Stimulated activated CD4-positive, alpha-beta T cell treated with anti-CD3 and anti-CD28 coated beads, Interleukin-1b, Interleukin-23, amount 100 ng/mL, for 48 hours (primary cell): ENCODE data around the gene LTBP3.

Source experiments
- DNase-seq: peaks from one replicate; pipeline ENCODE4 v3.0.0-alpha.2; 2020

LTBP3 gene

GRCh38 chr11:65505466-65506289 lies 52.5 kb downstream of the LTBP3 start:
- DNase-seq, result no peak

- DNase-seq, result no peak
Measured at GRCh38 chr11:65504674-65505465, 53.3 kb downstream of the LTBP3 start.

- DNase-seq, result no peak
Measured at GRCh38 chr11:65503949-65504673, 54.0 kb downstream of the LTBP3 start.

- DNase-seq, result no peak
Measured at GRCh38 chr11:65503368-65503948, 54.7 kb downstream of the LTBP3 start.

- DNase-seq, result no peak
Measured at GRCh38 chr11:65502555-65503367, 55.4 kb downstream of the LTBP3 start.

- DNase-seq, result no peak
Measured at GRCh38 chr11:65502274-65502554, 55.9 kb downstream of the LTBP3 start.

- no peak for DNase-seq
Measured at GRCh38 chr11:65501472-65502273, 56.5 kb downstream of the LTBP3 start.

GRCh38 chr11:65501186-65501471 lies 57.0 kb downstream of the LTBP3 start:
- no peak for DNase-seq

GRCh38 chr11:65500387-65501185 lies 57.6 kb downstream of the LTBP3 start:
- no peak for DNase-seq

- no peak for DNase-seq
Measured at GRCh38 chr11:65499713-65500386, 58.3 kb downstream of the LTBP3 start.

- DNase-seq, result peak; percentile 93
Measured at GRCh38 chr11:65498977-65499712, 59.0 kb downstream of the LTBP3 start, which contains the start of gene MALAT1. Gene MALAT1, plus strand, starts transcription at chr11:65499045.

GRCh38 chr11:65498727-65498976 lies 59.5 kb downstream of the LTBP3 start:
- no peak for DNase-seq

- DNase-seq, result peak; percentile 72
Measured at GRCh38 chr11:65498042-65498726, 60.0 kb downstream of the LTBP3 start.

- peak; percentile 98 for DNase-seq
Measured at GRCh38 chr11:65497141-65498041, 60.8 kb downstream of the LTBP3 start.

- no peak for DNase-seq
Measured at GRCh38 chr11:65496304-65497140, 61.6 kb downstream of the LTBP3 start.

GRCh38 chr11:65493367-65494176 lies 64.6 kb downstream of the LTBP3 start:
- no peak for DNase-seq
